AG10803 (cell line): Measurements from ENCODE around the gene CDH1.

Source experiments
- DNase-seq: peaks from one replicate; pipeline ENCODE4 v3.0.0; 2010; ENCODE audit warnings: low read depth
- H3K4me3 ChIP-seq: 2 replicates; pipeline ENCODE4 v1.5.1; 2011; ENCODE audit warnings: mild to moderate bottlenecking, low read length, control low read depth
- CTCF ChIP-seq: conservative IDR thresholded peaks from 2 replicates; pipeline ENCODE4 v1.5.1; 2011; ENCODE audit warnings: mild to moderate bottlenecking, low read length, control low read depth, inconsistent platforms

The CDH1 gene

GRCh38 chr16:68802190-68802589 lies 65.1 kb downstream of the CDH1 start:
- peak; percentile 62 for DNase-seq
- no peak overlapping the region for H3K4me3 ChIP-seq
- TF ChIP-seq CTCF = no peak

GRCh38 chr16:68806422-68806821 lies 69.3 kb downstream of the CDH1 start:
- no peak for DNase-seq
- no peak overlapping the region for H3K4me3 ChIP-seq
- TF ChIP-seq CTCF = no peak

GRCh38 chr16:68806981-68807380 lies 69.9 kb downstream of the CDH1 start:
- TF ChIP-seq CTCF = no peak
- no peak for DNase-seq

GRCh38 chr16:68814516-68814915 lies 77.4 kb downstream of the CDH1 start:
- no peak for DNase-seq
- TF ChIP-seq CTCF = no peak
- H3K4me3 ChIP-seq = no peak overlapping the region

More at GRCh38 chr16:68806981-68807380, 69.9 kb downstream of the CDH1 start:
- H3K4me3 ChIP-seq = no peak overlapping the region

- peak overlapping the region; percentile 41 for H3K4me3 ChIP-seq
- TF ChIP-seq CTCF = no peak
- DNase-seq = peak; percentile 96
Measured at GRCh38 chr16:68823401-68824135, 86.5 kb downstream of the CDH1 start.

GRCh38 chr16:68825427-68825826 lies 88.3 kb downstream of the CDH1 start:
- no peak for DNase-seq
- TF ChIP-seq CTCF = no peak
- no peak overlapping the region for H3K4me3 ChIP-seq

GRCh38 chr16:68826652-68827051 lies 89.6 kb downstream of the CDH1 start:
- TF ChIP-seq CTCF = no peak

More at GRCh38 chr16:68826652-68827051, 89.6 kb downstream of the CDH1 start:
- no peak overlapping the region for H3K4me3 ChIP-seq
- DNase-seq = no peak
